SK-N-MC (cell line): ENCODE data around the gene GIPC3.

Source experiments
- DNase-seq: peaks from one replicate; pipeline ENCODE4 v3.0.0-alpha.2; 2011; ENCODE audit warnings: low read depth, low spot score
- H3K27ac ChIP-seq: fragments of 200-600 bp; sonication (generic); 2 replicates; pipeline ENCODE4 v1.5.1; 2016; ENCODE audit warnings: mixed run types
- H3K36me3 ChIP-seq: fragments of 200-600 bp; sonication (generic); 2 replicates; pipeline ENCODE4 v1.6.1; 2017; ENCODE audit warnings: antibody characterized with exemption, low read length, mixed read lengths; ENCODE audit not compliant: insufficient read depth
- H3K4me3 ChIP-seq: fragments of 200-600 bp; sonication (generic); 2 replicates; pipeline ENCODE4 v1.5.1; 2016
- H3K9ac ChIP-seq: fragments of 200-600 bp; sonication (generic); 2 replicates; pipeline ENCODE4 v1.8.0; 2017; ENCODE audit warnings: mixed run types, mixed read lengths; ENCODE audit not compliant: insufficient read length
- H3K9me3 ChIP-seq: fragments of 200-600 bp; sonication (generic); 2 replicates; pipeline ENCODE4 v1.6.1; 2017; ENCODE audit warnings: low read depth, mild to moderate bottlenecking, antibody characterized with exemption, low read length, moderate library complexity, mixed read lengths
- EZH2 ChIP-seq: fragments of 200-600 bp; sonication (generic); IDR thresholded peaks from one replicate; pipeline ENCODE4 v1.6.1; 2017; ENCODE audit warnings: antibody characterized with exemption
- FOXP2 ChIP-seq: optimal IDR thresholded peaks from 2 replicates; pipeline ENCODE3; 2011; ENCODE audit warnings: mild to moderate bottlenecking, moderate library complexity; ENCODE audit not compliant: insufficient read depth; ENCODE audit errors: extremely low read length, control extremely low read depth
- POLR2AphosphoS5 ChIP-seq: IDR thresholded peaks from 2 replicates; pipeline ENCODE4 v1.6.1; 2012; ENCODE audit warnings: mild to moderate bottlenecking, low read depth, low read length, borderline replicate concordance

GIPC3 gene

DNA sequence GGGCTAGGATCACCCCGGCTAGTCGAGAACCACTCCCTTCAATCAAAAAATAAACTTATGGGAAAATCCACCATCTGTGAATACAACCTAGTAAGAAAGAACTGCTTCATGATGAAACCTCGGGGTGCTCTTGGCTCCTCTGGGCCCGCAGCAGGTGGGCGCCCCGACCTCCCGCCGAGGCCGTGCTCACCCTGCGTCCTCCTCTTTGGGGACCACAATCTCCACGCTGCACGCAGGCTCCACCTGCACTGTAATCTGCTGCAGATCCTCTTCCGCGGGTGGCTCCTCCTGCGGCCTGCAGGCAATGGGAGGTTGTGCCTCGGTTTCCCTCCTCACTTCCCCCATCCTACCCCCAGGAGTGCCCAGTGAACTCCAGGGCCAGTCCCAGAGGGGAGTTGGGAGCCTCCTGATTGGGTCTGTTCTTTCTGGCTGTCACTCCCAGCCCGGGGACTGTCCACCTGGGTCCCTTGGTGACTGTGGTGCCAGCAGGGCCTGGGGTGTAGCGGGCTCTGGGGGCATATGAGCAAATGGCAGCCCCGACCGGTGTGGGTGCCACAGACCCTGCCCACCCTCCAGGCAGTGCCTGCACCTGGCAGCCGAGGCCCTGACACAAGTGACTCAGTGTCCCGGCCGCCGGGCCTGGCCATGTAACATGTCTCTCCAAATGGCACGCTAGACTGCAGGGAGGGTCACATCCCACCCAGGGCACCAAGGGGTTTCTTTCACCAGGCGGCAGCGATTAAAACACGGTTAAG is 56.4 kb downstream of the GIPC3 start:
- no peak overlapping the region for H3K4me3 ChIP-seq
- H3K9me3 ChIP-seq: no peaks in the 10 kb centered on the region
- no peak for TF ChIP-seq POLR2AphosphoS5
- TF ChIP-seq EZH2: no peak
- no peak for TF ChIP-seq FOXP2
- no peaks in the 10 kb centered on the region for H3K36me3 ChIP-seq
- H3K9ac ChIP-seq: no peak overlapping the region
- H3K27ac ChIP-seq: no peak overlapping the region
- no peak for DNase-seq

DNA sequence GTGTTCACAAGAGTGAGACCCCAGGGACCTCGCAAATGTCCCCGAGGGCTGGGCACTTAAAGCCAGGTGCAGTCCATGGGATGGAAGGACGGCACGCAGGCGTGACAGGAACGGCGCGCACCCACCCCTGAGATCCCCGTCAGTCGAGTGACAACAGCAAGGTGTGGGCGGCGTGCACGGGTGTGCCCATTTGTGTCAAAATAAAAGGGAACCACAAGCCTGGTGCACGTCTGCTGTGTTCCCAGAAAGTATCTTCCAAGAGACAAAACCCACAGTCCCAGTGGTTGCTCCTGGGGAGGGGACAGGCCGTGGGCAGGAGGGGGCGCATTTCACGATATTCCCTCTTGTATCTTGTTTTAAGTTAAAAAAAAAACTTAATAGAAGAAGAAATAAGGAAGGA is 57.0 kb downstream of the GIPC3 start:
- no peak overlapping the region for H3K4me3 ChIP-seq
- no peak overlapping the region for H3K27ac ChIP-seq
- no peak overlapping the region for H3K9ac ChIP-seq
- no peaks in the 10 kb centered on the region for H3K36me3 ChIP-seq
- no peak for DNase-seq
- TF ChIP-seq EZH2 (no peak), POLR2AphosphoS5 (no peak), FOXP2 (no peak)
- no peaks in the 10 kb centered on the region for H3K9me3 ChIP-seq
